ENCODE measurements around the gene YAE1. TPM values are rescaled to one million over a fixed set of nuclear protein-coding genes. Genes with fewer than 3 reads are reported as not detected.
A peak's percentile ranks its signal among the peaks of the same experiment; 100 is the strongest.
"Not testable (repeated sequence)": the region's sequence is repeated elsewhere in the genome, so short reads cannot be mapped to it uniquely, and the experiment has no call there.

The YAE1 gene
- total RNA-seq, 3 donors from 2014 or later: 19.8 to 24.2 (median 23.3) TPM

DNA sequence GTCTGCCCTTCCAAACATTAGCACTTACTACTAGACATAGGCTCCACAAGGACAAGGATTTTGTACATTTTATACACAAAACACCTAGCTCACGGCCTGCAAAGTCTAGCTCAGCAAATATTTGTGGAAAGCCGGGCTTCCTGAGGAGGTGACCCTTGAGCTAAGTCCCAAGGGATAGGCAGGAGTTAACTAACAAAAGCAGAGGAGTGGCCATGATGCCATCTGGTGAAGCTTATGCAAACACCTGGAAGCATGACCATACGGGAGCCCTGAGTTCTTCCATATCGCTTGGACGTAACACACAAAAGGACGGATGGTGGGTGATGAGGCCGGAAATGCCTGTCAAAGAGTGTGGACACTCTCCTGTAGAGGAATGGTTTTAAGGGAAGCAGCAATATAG lies 25.9 kb upstream of the YAE1 start:
- no peak overlapping the region for H3K4me3 ChIP-seq
- ATAC-seq: peak; percentile 86
- no peaks in the 10 kb centered on the region for H3K9me3 ChIP-seq
- H3K36me3 ChIP-seq (ENCODE audit: low read depth): no peaks in the 10 kb centered on the region
- intact Hi-C loops (cut with DNase I, micrococcal nuclease): no loop called here
- peaks cover 14% of the 10 kb centered on the region for H3K4me1 ChIP-seq (ENCODE audit: low read depth)
- DNase-seq: peak in 1 of 3 donors; percentile 27
- TF ChIP-seq CTCF (IDR thresholded peaks at IDR 0.05): no peak

- intact Hi-C loops (cut with DNase I, micrococcal nuclease): no loop called here
- ATAC-seq (no peak), DNase-seq (no peak)
- TF ChIP-seq CTCF (IDR thresholded peaks at IDR 0.05): no peak
- H3K4me1 ChIP-seq (ENCODE audit: low read depth): peaks cover 5% of the 10 kb centered on the region
- H3K36me3 ChIP-seq (ENCODE audit: low read depth): no peaks in the 10 kb centered on the region
- no peak overlapping the region for H3K4me3 ChIP-seq
- no peaks in the 10 kb centered on the region for H3K9me3 ChIP-seq
Measured at GRCh38 chr7:39541511-39541910, 24.7 kb upstream of the YAE1 start.

GRCh38 chr7:39544774-39545173 lies 21.4 kb upstream of the YAE1 start:
- intact Hi-C loops (cut with DNase I, micrococcal nuclease); DNase-seq; H3K4me3 ChIP-seq; H3K36me3 ChIP-seq (ENCODE audit: low read depth); H3K4me1 ChIP-seq (ENCODE audit: low read depth); ATAC-seq: not testable (repeated sequence)
- peaks cover 13% of the 10 kb centered on the region for H3K9me3 ChIP-seq

- Histone ChIP-seq H3K4me3 (no peak overlapping the region), H3K9me3 (peaks cover 13% of the 10 kb centered on the region), H3K36me3 (ENCODE audit: low read depth) (no peaks in the 10 kb centered on the region), H3K4me1 (ENCODE audit: low read depth) (no peaks in the 10 kb centered on the region)
- no peak for ATAC-seq
- no peak for DNase-seq
- intact Hi-C loops (cut with DNase I, micrococcal nuclease): no loop called here
- TF ChIP-seq CTCF (IDR thresholded peaks at IDR 0.05): no peak
Measured at GRCh38 chr7:39547336-39547735, 18.9 kb upstream of the YAE1 start.

- ATAC-seq (no peak), DNase-seq (no peak)
- Histone ChIP-seq H3K4me1 (ENCODE audit: low read depth) (no peaks in the 10 kb centered on the region), H3K36me3 (ENCODE audit: low read depth) (no peaks in the 10 kb centered on the region), H3K4me3 (no peak overlapping the region), H3K9me3 (peaks cover 13% of the 10 kb centered on the region)
- no peak for TF ChIP-seq CTCF (IDR thresholded peaks at IDR 0.05)
- intact Hi-C loops (cut with DNase I, micrococcal nuclease): no loop called here
Measured at GRCh38 chr7:39550411-39550810, 15.8 kb upstream of the YAE1 start.

GRCh38 chr7:39553436-39553835 lies 12.8 kb upstream of the YAE1 start:
- Histone ChIP-seq H3K9me3 (no peaks in the 10 kb centered on the region), H3K4me1 (ENCODE audit: low read depth) (no peaks in the 10 kb centered on the region), H3K4me3 (no peak overlapping the region), H3K36me3 (ENCODE audit: low read depth) (no peaks in the 10 kb centered on the region)
- intact Hi-C loops (cut with DNase I, micrococcal nuclease): no loop called here
- DNase-seq (no peak), ATAC-seq (no peak)
- no peak for TF ChIP-seq CTCF (IDR thresholded peaks at IDR 0.05)

Measured in mucosa of descending colon (tissue), 3 donors.